A549 (cell line): ENCODE results near the gene ZNF626. TPM values are rescaled to one million over a fixed set of nuclear protein-coding genes. Genes with fewer than 3 reads are reported as not detected.

Experiments
- ATAC-seq, 2 experiments: fragments of 200-7000 bp in 1 of 2; fragments of >200 bp in 1 of 2; cut with Nextera tagmentation in 1 of 2; cut with Tn5 transposase in 1 of 2; 3 replicates each; pipeline versions ENCODE4 v1.8.0 to v1.9.1; 2018 to 2020; ENCODE audit warnings: mild to moderate bottlenecking in 1 of 2, moderate library complexity in 1 of 2
- CTCF ChIA-PET: fragments of 300-600 bp; sonication (Branson Sonifier 250); formaldehyde crosslinking; extraction: SDS; loops from one replicate; lab custom pipeline; 2021; ENCODE audit warnings: antibody characterized with exemption, inconsistent platforms; lab: Yijun Ruan, JAX
- POLR2A ChIA-PET: fragments of 350-600 bp; formaldehyde crosslinking; extraction: SDS; loops from one replicate; lab custom pipeline; 2021; ENCODE audit warnings: antibody characterized with exemption, inconsistent platforms; lab: Yijun Ruan, JAX
- DNase-seq, 2 experiments: peaks; one replicate each; pipeline versions ENCODE4 v3.0.0 to v3.0.0-alpha.2; 2011 to 2016; ENCODE audit warnings: low read depth in 1 of 2, low spot score in 1 of 2
- FAIRE-seq: peaks from 2 replicates; lab custom pipeline; 2011; peaks lifted over from hg19 to GRCh38; lab: Jason Lieb, UNC
- H3K27ac ChIP-seq, 2 experiments: fragments of >200 bp; sonication (Bioruptor Twin); formaldehyde crosslinking; 3 replicates each; pipeline ENCODE4 v1.5.1; 2016 to 2017
- H3K4me1 ChIP-seq: fragments of >200 bp; sonication (Bioruptor Twin); formaldehyde crosslinking; 3 replicates; pipeline ENCODE4 v1.6.1; 2016
- H3K4me2 ChIP-seq: fragments of >200 bp; sonication (Bioruptor Twin); formaldehyde crosslinking; 3 replicates; pipeline ENCODE4 v1.6.1; 2016
- H3K4me3 ChIP-seq: fragments of >200 bp; sonication (Bioruptor Twin); formaldehyde crosslinking; 3 replicates; pipeline ENCODE4 v1.5.1; 2016
- H3K9me3 ChIP-seq: fragments of >200 bp; sonication (Bioruptor Twin); formaldehyde crosslinking; 3 replicates; pipeline ENCODE4 v1.6.1; 2016
- ATOH8 ChIP-seq: fragments of 250-450 bp; sonication (Bioruptor Pico); IDR thresholded peaks from 2 replicates; pipeline ENCODE4 v1.5.0; 2020; ENCODE audit warnings: low read depth, mild to moderate bottlenecking, moderate library complexity
- BHLHE40 ChIP-seq: IDR thresholded peaks from 2 replicates; pipeline ENCODE4 v1.6.1; 2012; ENCODE audit warnings: low read depth, low read length, inconsistent platforms
- CBX2 ChIP-seq: fragments of 200-600 bp; sonication (generic); IDR thresholded peaks from 2 replicates; pipeline ENCODE4 v1.6.1; 2016; ENCODE audit warnings: low read depth, mild to moderate bottlenecking, borderline replicate concordance
- CHD4 ChIP-seq: fragments of 200-600 bp; sonication (generic); IDR thresholded peaks from 2 replicates; pipeline ENCODE4 v1.6.1; 2016; ENCODE audit warnings: antibody characterized with exemption, mild to moderate bottlenecking, borderline replicate concordance
- EHF ChIP-seq: fragments of 250-450 bp; sonication (Bioruptor Pico); IDR thresholded peaks from 2 replicates; pipeline ENCODE4 v1.5.0; 2020; ENCODE audit warnings: mild to moderate bottlenecking
- EHMT2 ChIP-seq: fragments of 200-600 bp; sonication (generic); IDR thresholded peaks from 2 replicates; pipeline ENCODE4 v1.6.1; 2016; ENCODE audit warnings: antibody characterized with exemption, low read depth, mild to moderate bottlenecking, moderate library complexity
- EP300 ChIP-seq, 2 experiments: fragments of >200 bp; sonication (Bioruptor Twin); formaldehyde crosslinking; IDR thresholded peaks; 2 replicates in 1 of 2; 3 replicates in 1 of 2; pipeline ENCODE4 v1.6.1; 2016 to 2017
- FOSB ChIP-seq: fragments of 250-450 bp; sonication (Bioruptor Pico); IDR thresholded peaks from 2 replicates; pipeline ENCODE4 v1.5.0; 2020; ENCODE audit warnings: mild to moderate bottlenecking, moderate library complexity
- FOXS1 ChIP-seq: fragments of 250-450 bp; sonication (Bioruptor Pico); IDR thresholded peaks from 2 replicates; pipeline ENCODE4 v1.5.0; 2020; ENCODE audit warnings: mild to moderate bottlenecking, moderate library complexity
- HMGXB4 ChIP-seq: fragments of 250-450 bp; sonication (Bioruptor Pico); IDR thresholded peaks from 2 replicates; pipeline ENCODE4 v1.5.0; 2021; ENCODE audit warnings: mild to moderate bottlenecking, moderate library complexity, borderline replicate concordance
- HOXA7 ChIP-seq: fragments of 250-450 bp; sonication (Bioruptor Pico); IDR thresholded peaks from 2 replicates; pipeline ENCODE4 v1.5.0; 2020; ENCODE audit warnings: mild to moderate bottlenecking, moderate library complexity
- HOXB5 ChIP-seq: fragments of 250-450 bp; sonication (Bioruptor Pico); IDR thresholded peaks from 2 replicates; pipeline ENCODE4 v1.5.0; 2020; ENCODE audit warnings: mild to moderate bottlenecking, moderate library complexity
- JUN ChIP-seq, 2 experiments: fragments of >200 bp; sonication (Bioruptor Twin); formaldehyde crosslinking; IDR thresholded peaks; 2 replicates in 1 of 2; 3 replicates in 1 of 2; pipeline ENCODE4 v1.6.1; 2016 to 2017
- JUNB ChIP-seq: fragments of >200 bp; sonication (Bioruptor Twin); formaldehyde crosslinking; IDR thresholded peaks from 2 replicates; pipeline ENCODE4 v1.6.1; 2016
- MAFK ChIP-seq: fragments of 450-650 bp; IDR thresholded peaks from 2 replicates; pipeline ENCODE4 v1.6.1; 2014; ENCODE audit not compliant: partially characterized antibody
- NR3C1 ChIP-seq: fragments of >200 bp; sonication (Bioruptor Twin); formaldehyde crosslinking; IDR thresholded peaks from 3 replicates; pipeline ENCODE4 v1.6.1; 2017
- POLR2A ChIP-seq: IDR thresholded peaks from 2 replicates; pipeline ENCODE4 v1.6.1; 2012; ENCODE audit warnings: mild to moderate bottlenecking, low read length
- POLR2AphosphoS2 ChIP-seq: conservative IDR thresholded peaks from 2 replicates; pipeline ENCODE4 v1.6.1; 2012; ENCODE audit warnings: low read length, improper control_type of control experiment, inconsistent platforms
- RAD21 ChIP-seq, 2 experiments: fragments of >200 bp in 1 of 2; sonication (Bioruptor Twin) in 1 of 2; formaldehyde crosslinking in 1 of 2; IDR thresholded peaks in 1 of 2; conservative IDR thresholded peaks in 1 of 2; 2 replicates in 1 of 2; 3 replicates in 1 of 2; pipeline ENCODE4 v1.6.1; 2012 to 2018; ENCODE audit warnings: inconsistent platforms in 1 of 2
- RNF2 ChIP-seq: fragments of 200-600 bp; sonication (generic); IDR thresholded peaks from 2 replicates; pipeline ENCODE4 v1.6.1; 2016; ENCODE audit warnings: low read depth, mild to moderate bottlenecking, antibody characterized with exemption, moderate library complexity, borderline replicate concordance
- TP53 ChIP-seq: fragments of 250-450 bp; sonication (Bioruptor Pico); IDR thresholded peaks from 2 replicates; pipeline ENCODE4 v1.5.0; 2021; ENCODE audit warnings: mild to moderate bottlenecking, moderate library complexity
- WGBS: methylation state at CpG from one replicate; pipeline ENCODE4 v1.1.6; 2017; ENCODE audit errors: missing lambda C conversion rate; 5-methylcytosine and 5-hydroxymethylcytosine counted together
- polyA plus RNA-seq, 4 experiments: library from polyadenylated mRNA; depleted of rRNA in 3 of 4; stranded (reverse); fragments of >200 nt; fragmentation: RNase III in 1 of 4; extraction: RNeasy Plus Mini Kit Qiagen cat#74134 plus additional on column Dnase treatment in 1 of 4; gene quantifications; 2 replicates in 3 of 4; 3 replicates in 1 of 4; pipeline ENCODE4 v1.2.3, GENCODE V29; 2011 to 2017
- TF ChIP-seq, protein P1 (sequence below): fragments of 450-650 bp; IDR thresholded peaks from 2 replicates; pipeline ENCODE4 v1.6.1; 2014; ENCODE audit warnings: antibody characterized with exemption
- TF ChIP-seq, protein P2 (sequence below): fragments of 150-350 bp; IDR thresholded peaks from 2 replicates; pipeline ENCODE4 v1.6.1; 2014; ENCODE audit warnings: low read depth, mild to moderate bottlenecking, low read length
- TF ChIP-seq, protein P3 (sequence below): fragments of >200 bp; sonication (Bioruptor Twin); formaldehyde crosslinking; IDR thresholded peaks from 3 replicates; pipeline ENCODE4 v1.5.1; 2016
- TF ChIP-seq, protein P4 (sequence below): IDR thresholded peaks from 2 replicates; pipeline ENCODE4 v1.6.1; 2012; ENCODE audit warnings: low read depth, borderline replicate concordance
- TF ChIP-seq, protein P5 (sequence below): IDR thresholded peaks from 2 replicates; pipeline ENCODE4 v1.6.1; 2012

Gene ZNF626
- polyA plus RNA-seq, 2 of the 4 experiments (the other 2 are of a cell fraction): not detected

DNA sequence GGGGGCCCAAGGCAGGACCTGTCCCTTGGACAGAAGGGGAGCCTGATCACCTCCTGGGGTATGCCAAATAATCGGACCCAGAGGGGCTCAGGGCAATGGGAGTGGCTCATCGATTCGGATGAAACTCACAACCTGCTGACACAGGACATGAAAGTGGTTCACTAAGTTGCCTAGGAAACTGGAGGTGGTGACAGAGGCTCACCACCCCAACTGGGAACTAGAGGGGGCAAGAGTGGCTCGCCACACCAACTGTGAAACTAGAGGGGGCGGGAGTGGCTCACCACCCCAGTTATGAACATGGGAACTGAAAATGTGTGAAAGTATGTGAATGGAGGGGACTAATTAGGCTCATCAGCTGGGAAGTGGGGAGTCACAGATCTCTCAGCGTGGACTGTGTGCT, 49.5 kb downstream of the ZNF626 start:
- ATAC-seq (no peak), FAIRE-seq (no peak), DNase-seq (no peak)
- CTCF ChIA-PET: interaction anchor here (0.6 kb wide), 1 partner anchor 457 kb away, joined by 3 read pairs; no protein-coding TSS in a partner anchor
- H3K4me1 ChIP-seq: no peaks in the 10 kb centered on the region
- WGBS: 3% methylated on average over 3 of the region's 6 CpGs
- POLR2A ChIA-PET: no interaction called here
- no peak overlapping the region for H3K4me2 ChIP-seq
- no peak overlapping the region for H3K27ac ChIP-seq
- H3K4me3 ChIP-seq: no peak overlapping the region
- no peaks in the 10 kb centered on the region for H3K9me3 ChIP-seq
- TF ChIP-seq CHD4 (no peak), EP300 (IDR thresholded peaks at IDR 0.05) (no peak), RNF2 (no peak), JUN (IDR thresholded peaks at IDR 0.05) (no peak), ATOH8 (CRISPR knock-in tag) (no peak), EHF (no peak), HOXB5 (no peak), CBX2 (no peak), POLR2A (no peak), BHLHE40 (no peak)
- TF ChIP-seq, protein P1, sequence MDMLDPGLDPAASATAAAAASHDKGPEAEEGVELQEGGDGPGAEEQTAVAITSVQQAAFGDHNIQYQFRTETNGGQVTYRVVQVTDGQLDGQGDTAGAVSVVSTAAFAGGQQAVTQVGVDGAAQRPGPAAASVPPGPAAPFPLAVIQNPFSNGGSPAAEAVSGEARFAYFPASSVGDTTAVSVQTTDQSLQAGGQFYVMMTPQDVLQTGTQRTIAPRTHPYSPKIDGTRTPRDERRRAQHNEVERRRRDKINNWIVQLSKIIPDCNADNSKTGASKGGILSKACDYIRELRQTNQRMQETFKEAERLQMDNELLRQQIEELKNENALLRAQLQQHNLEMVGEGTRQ: no peak
- TF ChIP-seq, protein P2, sequence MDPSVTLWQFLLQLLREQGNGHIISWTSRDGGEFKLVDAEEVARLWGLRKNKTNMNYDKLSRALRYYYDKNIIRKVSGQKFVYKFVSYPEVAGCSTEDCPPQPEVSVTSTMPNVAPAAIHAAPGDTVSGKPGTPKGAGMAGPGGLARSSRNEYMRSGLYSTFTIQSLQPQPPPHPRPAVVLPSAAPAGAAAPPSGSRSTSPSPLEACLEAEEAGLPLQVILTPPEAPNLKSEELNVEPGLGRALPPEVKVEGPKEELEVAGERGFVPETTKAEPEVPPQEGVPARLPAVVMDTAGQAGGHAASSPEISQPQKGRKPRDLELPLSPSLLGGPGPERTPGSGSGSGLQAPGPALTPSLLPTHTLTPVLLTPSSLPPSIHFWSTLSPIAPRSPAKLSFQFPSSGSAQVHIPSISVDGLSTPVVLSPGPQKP: no peak
- TF ChIP-seq, protein P3, sequence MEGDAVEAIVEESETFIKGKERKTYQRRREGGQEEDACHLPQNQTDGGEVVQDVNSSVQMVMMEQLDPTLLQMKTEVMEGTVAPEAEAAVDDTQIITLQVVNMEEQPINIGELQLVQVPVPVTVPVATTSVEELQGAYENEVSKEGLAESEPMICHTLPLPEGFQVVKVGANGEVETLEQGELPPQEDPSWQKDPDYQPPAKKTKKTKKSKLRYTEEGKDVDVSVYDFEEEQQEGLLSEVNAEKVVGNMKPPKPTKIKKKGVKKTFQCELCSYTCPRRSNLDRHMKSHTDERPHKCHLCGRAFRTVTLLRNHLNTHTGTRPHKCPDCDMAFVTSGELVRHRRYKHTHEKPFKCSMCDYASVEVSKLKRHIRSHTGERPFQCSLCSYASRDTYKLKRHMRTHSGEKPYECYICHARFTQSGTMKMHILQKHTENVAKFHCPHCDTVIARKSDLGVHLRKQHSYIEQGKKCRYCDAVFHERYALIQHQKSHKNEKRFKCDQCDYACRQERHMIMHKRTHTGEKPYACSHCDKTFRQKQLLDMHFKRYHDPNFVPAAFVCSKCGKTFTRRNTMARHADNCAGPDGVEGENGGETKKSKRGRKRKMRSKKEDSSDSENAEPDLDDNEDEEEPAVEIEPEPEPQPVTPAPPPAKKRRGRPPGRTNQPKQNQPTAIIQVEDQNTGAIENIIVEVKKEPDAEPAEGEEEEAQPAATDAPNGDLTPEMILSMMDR: no peak

- Histone ChIP-seq H3K4me3 (no peak overlapping the region), H3K27ac (no peak overlapping the region), H3K4me2 (no peak overlapping the region), H3K4me1 (no peaks in the 10 kb centered on the region), H3K9me3 (no peaks in the 10 kb centered on the region)
- TF ChIP-seq TP53 (CRISPR knock-in tag) (no peak), ATOH8 (CRISPR knock-in tag) (no peak), HOXA7 (CRISPR knock-in tag) (no peak), EHMT2 (no peak), HOXB5 (no peak), FOXS1 (CRISPR knock-in tag) (no peak), POLR2AphosphoS2 (no peak), POLR2A (no peak), MAFK (no peak), RAD21 (conservative IDR thresholded peaks at IDR 0.05 in 1 of 2, IDR thresholded peaks at IDR 0.05 in 1 of 2) (no peak), FOSB (CRISPR knock-in tag) (no peak), NR3C1 (no peak), JUNB (no peak), HMGXB4 (CRISPR knock-in tag) (no peak)
- TF ChIP-seq, protein P4, sequence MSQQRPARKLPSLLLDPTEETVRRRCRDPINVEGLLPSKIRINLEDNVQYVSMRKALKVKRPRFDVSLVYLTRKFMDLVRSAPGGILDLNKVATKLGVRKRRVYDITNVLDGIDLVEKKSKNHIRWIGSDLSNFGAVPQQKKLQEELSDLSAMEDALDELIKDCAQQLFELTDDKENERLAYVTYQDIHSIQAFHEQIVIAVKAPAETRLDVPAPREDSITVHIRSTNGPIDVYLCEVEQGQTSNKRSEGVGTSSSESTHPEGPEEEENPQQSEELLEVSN: no peak
- TF ChIP-seq, protein P2: no peak
- TF ChIP-seq, protein P5, sequence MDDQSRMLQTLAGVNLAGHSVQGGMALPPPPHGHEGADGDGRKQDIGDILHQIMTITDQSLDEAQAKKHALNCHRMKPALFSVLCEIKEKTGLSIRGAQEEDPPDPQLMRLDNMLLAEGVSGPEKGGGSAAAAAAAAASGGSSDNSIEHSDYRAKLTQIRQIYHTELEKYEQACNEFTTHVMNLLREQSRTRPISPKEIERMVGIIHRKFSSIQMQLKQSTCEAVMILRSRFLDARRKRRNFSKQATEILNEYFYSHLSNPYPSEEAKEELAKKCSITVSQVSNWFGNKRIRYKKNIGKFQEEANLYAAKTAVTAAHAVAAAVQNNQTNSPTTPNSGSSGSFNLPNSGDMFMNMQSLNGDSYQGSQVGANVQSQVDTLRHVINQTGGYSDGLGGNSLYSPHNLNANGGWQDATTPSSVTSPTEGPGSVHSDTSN: no peak
- 9% methylated on average over 1 of the region's 1 CpG for WGBS
- FAIRE-seq (no peak), ATAC-seq (no peak), DNase-seq (no peak)
- POLR2A ChIA-PET: no interaction called here
- CTCF ChIA-PET: no interaction called here
These were observed 53.4 kb downstream of the ZNF626 start for GRCh38 chr19:20607943-20608342.
